8988T (cell line): ENCODE data around the gene SLFN12.
A peak's percentile ranks its signal among the peaks of the same experiment; 100 is the strongest.
"Not testable (repeated sequence)": the region's sequence is repeated elsewhere in the genome, so short reads cannot be mapped to it uniquely, and the experiment has no call there.

ENCODE experiments used
- DNase-seq: peaks from one replicate; pipeline ENCODE4 v3.0.0; 2011

Gene SLFN12

GRCh38 chr17:35432176-35433074 is at the start of gene SLFN12:
TSS of gene SLFN12 (minus strand) at chr17:35432500. CDS start at chr17:35423028, 9,472 bp downstream.
- no peak for DNase-seq

DNA sequence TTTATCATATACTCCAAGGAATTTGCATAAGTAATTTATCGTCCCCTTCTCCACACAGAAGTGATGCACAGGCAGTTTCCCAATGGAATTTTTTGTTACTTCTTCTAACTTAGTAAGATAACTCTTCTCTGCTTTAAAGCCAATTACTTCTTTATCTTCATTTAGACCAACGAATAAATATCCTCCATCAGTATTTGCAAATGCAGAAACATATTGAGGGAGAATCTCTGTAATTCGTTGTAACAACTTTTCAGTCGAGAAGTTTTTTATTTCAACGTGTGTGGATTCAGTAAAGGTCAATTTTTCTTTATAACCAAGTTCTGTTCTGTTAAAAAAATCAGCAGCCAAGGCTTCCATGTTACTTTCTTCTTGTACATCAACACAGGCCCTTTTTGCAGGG is 47.0 kb upstream of the SLFN12 start:
- no peak for DNase-seq

- DNase-seq: no peak
Measured at GRCh38 chr17:35477248-35477647, 44.9 kb upstream of the SLFN12 start.

DNA sequence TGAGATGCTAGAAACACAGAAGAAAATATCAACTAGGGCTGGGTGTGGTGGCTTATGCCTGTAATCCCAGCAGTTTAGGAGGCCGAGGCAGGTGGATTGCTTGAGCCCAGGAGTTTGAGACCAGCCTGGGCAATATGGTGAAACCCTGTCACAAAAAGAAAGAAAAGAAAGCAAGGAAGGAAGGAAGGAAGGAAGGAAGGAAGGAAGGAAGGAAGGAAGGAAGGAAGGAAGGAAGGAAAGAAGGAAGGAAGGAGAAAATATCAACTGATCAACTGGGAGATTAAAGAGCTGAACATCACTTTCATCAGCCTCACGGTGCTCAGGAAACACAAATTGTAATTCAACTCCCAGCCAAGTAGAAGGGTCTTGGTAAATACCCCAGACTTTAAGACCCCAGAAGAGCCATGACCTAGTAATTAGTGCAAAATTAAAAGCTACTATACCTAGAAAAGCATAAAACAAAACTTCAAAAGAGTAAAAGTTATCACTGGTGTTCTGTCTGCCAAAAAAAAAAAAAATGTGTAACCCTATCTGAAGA is 44.1 kb upstream of the SLFN12 start:
- DNase-seq: no peak

DNA sequence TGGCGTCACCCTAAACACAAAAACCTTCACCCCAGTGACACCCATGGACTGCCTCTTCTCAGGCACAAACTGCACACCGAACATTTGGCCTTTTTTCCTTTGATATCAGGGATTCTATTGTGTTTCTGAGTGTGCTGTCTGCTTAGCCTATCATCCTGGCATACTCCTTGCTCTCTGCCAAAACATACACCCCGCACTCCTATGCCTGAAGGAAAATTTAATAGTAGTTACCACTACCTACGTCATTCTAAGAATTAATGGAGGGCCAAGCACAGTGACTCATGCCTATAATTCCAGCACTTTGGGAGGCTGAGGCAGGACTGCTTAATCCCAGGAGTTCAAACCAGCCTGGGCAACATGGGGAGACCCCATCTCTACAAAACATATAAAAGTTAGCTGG is 36.2 kb upstream of the SLFN12 start:
- no peak for DNase-seq

DNA sequence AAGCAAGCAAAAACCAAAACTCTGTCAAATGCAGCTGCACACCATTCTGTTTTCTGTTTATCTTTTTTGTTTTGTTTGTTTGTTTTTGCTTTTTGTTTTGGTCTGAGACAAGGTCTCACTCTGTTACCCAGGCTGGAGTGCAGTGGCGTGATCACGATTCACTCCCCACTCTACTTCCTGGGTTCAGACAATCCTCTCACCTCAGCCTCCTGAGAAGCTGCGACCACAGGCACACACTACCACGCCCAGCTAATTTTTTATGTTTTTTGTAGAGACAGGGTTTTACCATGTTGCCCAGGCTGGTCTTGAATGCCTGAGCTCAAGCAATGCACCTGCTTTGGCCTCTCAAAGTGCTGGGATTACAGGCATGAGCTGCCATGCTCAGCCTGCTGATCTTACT is 35.5 kb upstream of the SLFN12 start:
- no peak for DNase-seq

DNA sequence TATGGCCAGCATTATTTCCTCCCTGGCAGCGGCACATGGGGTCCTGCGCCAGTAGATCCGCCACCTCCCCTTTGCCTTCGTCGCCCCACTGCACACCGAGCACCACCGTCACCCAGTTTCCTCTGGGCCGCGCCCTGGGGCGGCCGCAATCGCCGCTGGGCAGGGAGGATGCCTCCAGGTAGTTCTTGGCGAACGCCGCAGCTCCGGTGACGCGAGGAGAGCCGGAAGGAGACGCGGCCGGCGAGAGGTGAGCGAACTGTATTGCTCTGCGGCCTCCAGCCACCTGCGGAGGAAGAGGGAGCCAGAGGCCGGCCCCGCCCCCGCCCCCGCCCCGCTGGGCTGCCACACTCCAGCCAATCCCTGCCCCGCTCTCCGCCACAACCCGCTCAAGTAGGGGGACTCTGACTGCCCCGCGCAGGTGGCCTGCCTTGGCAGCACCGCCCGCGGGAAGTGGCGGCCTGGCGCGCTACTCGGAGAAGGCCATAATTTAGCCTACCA is 28.1 kb upstream of the SLFN12 start:
- no peak for DNase-seq

- not testable (repeated sequence) for DNase-seq
Measured at GRCh38 chr17:35454035-35454434, 21.7 kb upstream of the SLFN12 start.

DNA sequence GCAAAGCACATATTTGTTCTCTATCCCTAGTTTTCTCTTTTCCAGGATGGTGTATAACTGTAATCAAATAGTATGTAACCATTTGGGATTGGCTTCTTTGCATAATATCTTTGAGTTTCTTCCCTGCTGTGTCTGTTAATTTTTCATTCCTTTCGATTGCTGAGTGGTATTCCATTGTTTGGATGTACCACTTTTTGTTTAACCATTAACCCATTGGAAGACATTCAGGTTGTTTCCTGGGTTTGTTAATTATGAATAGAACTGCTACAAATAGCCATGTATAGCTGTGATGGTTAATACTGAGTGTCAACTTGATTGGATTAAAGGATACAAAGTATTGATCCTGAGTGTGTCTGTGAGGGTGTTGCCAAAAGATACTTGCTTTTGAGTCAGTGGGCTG is 20.9 kb upstream of the SLFN12 start:
- DNase-seq: no peak

DNA sequence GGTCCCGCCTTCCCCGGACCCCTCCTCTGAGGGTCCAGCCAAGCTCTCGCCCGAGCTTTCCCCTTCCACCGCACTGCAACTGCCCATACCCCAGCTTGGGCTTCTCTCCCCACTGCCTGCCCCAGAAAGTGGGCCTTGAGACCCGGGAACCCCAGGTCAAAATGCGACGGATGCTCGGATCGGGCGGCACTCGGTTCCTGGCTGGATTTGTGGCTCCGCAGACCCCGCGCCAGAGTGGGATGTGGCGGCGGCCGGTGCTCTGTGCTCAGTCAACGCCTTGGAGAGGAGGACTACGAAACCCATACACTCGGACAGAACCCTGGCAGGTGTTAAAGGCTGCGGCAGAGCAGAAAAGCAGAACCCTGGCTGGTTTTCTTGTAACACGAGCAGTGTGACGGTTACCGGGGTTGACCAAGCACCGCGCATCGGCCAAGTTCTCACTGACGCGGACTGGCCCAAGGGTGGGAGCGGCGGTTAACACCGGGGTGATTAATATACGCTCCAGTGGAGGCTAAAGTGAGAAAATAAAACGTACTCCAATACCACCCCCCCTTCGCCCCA is 17.2 kb upstream of the SLFN12 start:
- DNase-seq: no peak

- no peak for DNase-seq
Measured at GRCh38 chr17:35448899-35449227, 16.6 kb upstream of the SLFN12 start.

- peak; percentile 43 for DNase-seq
Measured at GRCh38 chr17:35448214-35448898, 16.1 kb upstream of the SLFN12 start, which contains the start of gene SLFN13. TSS of gene SLFN13 (minus strand) at chr17:35448766. CDS start at chr17:35445680, 3,086 bp downstream.

GRCh38 chr17:35447499-35447898 is 15.2 kb upstream of the SLFN12 start:
- DNase-seq: no peak

- DNase-seq: no peak
Measured at GRCh38 chr17:35438433-35438832, 6.1 kb upstream of the SLFN12 start.

GRCh38 chr17:35433075-35433894 is 985 bp upstream of the SLFN12 start:
- peak; percentile 45 for DNase-seq

GRCh38 chr17:35429702-35430101 is 2.6 kb downstream of the SLFN12 start:
- no peak for DNase-seq

DNA sequence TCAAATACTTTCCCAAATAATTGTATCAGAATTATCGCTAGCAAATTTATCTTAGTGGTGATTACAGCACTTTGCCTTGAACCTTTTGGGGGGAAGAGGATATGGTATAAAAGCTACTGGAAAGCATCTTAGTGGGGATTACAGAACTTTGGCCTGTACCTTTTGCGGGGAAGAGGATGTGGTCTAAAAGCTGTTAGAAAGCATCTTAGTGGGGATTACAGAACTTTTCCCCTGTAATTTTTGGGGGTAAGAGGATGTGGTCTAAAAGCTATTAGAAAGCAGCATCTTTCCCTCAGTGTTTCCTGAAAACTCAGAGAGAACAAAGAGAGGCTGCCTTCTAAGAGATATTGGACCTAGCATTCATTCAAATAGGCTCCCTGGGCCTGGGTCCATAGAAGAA is 4.1 kb downstream of the SLFN12 start:
- DNase-seq: no peak

- DNase-seq: no peak
Measured at GRCh38 chr17:35423761-35424160, 8.5 kb downstream of the SLFN12 start.

DNA sequence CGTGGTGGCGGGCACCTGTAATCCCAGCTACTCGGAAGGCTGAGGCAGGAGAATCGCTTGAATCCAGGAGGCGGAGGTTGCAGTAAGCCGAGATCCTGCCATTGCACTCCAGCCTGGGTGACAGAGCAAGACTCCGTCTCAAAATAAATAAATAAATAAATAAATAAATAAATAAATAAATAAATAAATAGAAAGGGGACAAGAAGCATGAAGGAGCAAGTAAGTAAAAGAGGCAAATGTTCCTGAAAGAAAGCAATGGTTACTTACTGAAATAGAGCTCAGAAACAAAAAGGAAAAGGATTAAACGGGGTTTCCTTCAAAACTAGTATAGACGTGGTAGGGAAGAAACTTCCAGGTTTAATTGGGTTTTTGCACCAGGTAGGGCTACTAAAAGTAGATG is 11.2 kb downstream of the SLFN12 start:
- DNase-seq: not testable (repeated sequence)

DNA sequence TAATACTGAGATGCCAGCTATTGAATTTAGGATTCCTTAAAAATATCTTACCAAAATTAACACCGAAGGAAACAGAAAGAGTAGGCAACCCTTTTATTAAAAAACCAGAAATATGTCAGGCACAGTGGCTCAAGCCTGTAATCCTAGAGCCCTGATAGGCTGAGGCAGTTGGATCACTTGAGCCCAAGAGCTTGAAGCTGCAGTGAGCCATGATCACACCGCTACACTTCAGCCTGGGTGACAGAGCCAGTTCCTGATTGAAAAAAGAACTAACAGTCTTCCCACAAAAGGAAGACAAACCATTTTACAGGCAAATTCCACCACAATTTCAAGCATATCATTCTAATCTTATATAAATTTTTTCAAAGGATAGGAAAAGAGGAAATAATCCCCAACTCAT is 15.6 kb downstream of the SLFN12 start:
- no peak for DNase-seq

DNA sequence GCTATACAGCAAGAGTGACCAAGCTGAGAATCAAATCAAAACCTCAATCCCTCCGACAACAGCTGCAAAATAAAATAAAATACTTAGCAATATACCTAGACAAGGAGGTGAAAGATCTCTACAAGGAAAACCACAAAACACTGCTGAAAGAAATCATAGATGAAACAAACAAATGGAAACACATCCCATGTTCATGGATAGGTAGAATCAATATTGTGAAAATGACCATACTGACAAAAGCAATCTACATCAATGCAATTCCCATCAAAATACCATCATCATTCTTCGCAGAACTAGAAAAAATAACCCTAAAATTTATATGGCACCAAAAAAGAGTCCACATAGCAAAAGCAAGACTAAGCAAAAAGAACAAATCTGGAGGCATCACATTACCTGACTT is 17.6 kb downstream of the SLFN12 start:
- not testable (repeated sequence) for DNase-seq

GRCh38 chr17:35414247-35414646 is 18.1 kb downstream of the SLFN12 start:
- no peak for DNase-seq

DNA sequence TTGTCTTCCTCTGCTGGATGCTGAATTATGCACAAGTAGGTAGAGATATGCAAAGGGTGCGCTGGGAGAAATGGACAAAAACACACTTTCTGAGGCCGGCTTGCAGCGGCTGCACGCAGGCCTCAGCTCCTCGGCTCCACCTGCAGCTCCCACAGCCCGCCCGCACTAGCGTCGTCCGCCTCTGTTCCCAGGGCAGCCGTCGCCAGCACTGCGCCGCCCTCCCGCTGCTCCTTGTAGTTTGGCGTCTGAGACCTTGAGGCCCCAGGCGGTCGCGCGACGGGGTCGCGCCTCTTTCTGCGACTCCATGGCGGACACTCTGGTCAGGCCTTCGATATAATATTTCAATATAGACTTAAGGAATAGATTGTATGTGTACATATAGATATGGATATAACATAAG is 24.8 kb downstream of the SLFN12 start:
- DNase-seq: no peak
